GM18507 (cell line): ENCODE data around the gene KIR2DL4.
"Not testable (repeated sequence)": the region's sequence is repeated elsewhere in the genome, so short reads cannot be mapped to it uniquely, and the experiment has no call there.

Experiments
- DNase-seq: peaks from one replicate; pipeline ENCODE4 v3.0.0; 2011; ENCODE audit warnings: low read depth; ENCODE audit not compliant: insufficient read length; ENCODE audit errors: extremely low spot score
- FAIRE-seq: peaks from 2 replicates; lab custom pipeline; 2011; peaks lifted over from hg19 to GRCh38; lab: Jason Lieb, UNC

The KIR2DL4 gene

DNA sequence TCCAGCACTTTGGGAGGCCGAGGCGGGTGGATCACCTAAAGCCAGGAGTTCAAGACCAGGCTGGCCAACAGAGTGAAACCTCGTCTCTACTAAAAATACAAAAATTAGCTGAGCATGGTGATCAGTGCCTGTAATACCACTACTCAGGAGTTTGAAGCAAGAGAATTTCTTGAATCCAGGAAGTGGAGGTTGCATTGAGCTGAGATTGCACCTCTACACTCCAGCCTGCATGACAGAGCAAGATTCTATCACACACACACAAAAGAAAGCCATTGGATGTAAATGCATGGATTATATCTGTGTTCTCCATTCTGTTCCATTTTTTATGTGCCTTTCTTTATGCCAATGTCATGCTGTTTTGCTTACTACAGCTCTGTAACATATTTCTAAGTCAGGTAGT lies 55.1 kb downstream of the KIR2DL4 start:
- not testable (repeated sequence) for DNase-seq, FAIRE-seq

DNA sequence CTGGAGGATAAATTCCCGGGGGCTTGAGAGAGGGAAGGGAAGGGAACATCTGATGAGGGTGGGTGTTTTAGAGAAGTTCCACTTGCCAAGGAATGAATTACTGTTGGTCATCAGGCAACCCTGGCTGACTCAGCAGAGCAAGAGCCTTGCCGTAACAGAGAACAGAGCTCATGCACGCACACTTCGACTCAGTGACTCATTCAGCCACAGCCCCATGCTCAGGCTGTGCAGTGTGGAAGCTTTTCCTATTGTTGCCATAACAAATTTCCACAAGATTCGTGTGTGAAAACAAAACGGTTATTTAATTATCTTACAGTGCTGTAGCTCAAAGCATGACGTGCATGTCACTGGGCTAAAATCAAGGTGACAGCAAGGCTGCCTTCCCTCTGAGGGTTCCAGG lies 56.0 kb downstream of the KIR2DL4 start:
- not testable (repeated sequence) for DNase-seq, FAIRE-seq

DNA sequence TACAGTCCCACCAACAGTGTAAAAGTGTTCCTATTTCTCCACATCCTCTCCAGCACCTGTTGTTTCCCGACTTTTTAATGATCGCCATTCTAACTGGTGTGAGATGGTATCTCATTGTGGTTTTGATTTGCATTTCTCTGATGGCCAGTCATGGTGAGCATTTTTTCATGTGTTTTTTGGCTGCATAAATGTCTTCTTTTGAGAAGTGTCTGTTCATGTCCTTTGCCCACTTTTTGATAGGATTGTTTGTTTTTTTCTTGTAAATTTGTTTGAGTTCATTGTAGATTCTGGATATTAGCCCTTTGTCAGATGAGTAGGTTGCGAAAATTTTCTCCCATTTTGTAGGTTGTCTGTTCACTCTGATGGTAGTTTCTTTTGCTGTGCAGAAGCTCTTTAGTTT lies 60.0 kb downstream of the KIR2DL4 start:
- not testable (repeated sequence) for FAIRE-seq, DNase-seq
